Gastrocnemius medialis (tissue), 4 donors: Measurements from ENCODE around the gene CD209.

Source experiments
- POLR2A ChIP-seq, 2 donors: fragments of 450-650 bp; IDR thresholded peaks; one replicate each; pipeline ENCODE4 v1.6.1; 2017; ENCODE audit warnings: antibody characterized with exemption in 2 of 2, mild to moderate bottlenecking in 2 of 2, moderate library complexity in 2 of 2
- TF ChIP-seq, protein P1 (sequence below), 5 experiments: fragments of 450-650 bp in 3 of 5; fragments of 200-600 bp in 2 of 5; sonication (generic) in 2 of 5; IDR thresholded peaks in 4 of 5; conservative IDR thresholded peaks in 1 of 5; 1 replicate in 4 of 5; 2 replicates in 1 of 5; pipeline ENCODE4 v1.5.1; 2016 to 2019; ENCODE audit warnings: antibody characterized with exemption in 5 of 5, mild to moderate bottlenecking in 3 of 5, moderate library complexity in 3 of 5

GRCh38 chr19:7698583-7698982 lies 48.8 kb downstream of the CD209 start:
- TF ChIP-seq POLR2A (IDR thresholded peaks at IDR 0.05): no peak
- TF ChIP-seq, protein P1, sequence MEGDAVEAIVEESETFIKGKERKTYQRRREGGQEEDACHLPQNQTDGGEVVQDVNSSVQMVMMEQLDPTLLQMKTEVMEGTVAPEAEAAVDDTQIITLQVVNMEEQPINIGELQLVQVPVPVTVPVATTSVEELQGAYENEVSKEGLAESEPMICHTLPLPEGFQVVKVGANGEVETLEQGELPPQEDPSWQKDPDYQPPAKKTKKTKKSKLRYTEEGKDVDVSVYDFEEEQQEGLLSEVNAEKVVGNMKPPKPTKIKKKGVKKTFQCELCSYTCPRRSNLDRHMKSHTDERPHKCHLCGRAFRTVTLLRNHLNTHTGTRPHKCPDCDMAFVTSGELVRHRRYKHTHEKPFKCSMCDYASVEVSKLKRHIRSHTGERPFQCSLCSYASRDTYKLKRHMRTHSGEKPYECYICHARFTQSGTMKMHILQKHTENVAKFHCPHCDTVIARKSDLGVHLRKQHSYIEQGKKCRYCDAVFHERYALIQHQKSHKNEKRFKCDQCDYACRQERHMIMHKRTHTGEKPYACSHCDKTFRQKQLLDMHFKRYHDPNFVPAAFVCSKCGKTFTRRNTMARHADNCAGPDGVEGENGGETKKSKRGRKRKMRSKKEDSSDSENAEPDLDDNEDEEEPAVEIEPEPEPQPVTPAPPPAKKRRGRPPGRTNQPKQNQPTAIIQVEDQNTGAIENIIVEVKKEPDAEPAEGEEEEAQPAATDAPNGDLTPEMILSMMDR (IDR thresholded peaks at IDR 0.05 in 4 of 5, conservative IDR thresholded peaks at IDR 0.05 in 1 of 5): no peak
